GM21786 (cell line): ENCODE results near the gene COL27A1.

Source experiments
- ATAC-seq: cut with Tn5 transposase; IDR thresholded peaks from one replicate; pipeline ENCODE4 v1.9.1; 2021; ENCODE audit not compliant: unreplicated experiment

COL27A1 gene

DNA sequence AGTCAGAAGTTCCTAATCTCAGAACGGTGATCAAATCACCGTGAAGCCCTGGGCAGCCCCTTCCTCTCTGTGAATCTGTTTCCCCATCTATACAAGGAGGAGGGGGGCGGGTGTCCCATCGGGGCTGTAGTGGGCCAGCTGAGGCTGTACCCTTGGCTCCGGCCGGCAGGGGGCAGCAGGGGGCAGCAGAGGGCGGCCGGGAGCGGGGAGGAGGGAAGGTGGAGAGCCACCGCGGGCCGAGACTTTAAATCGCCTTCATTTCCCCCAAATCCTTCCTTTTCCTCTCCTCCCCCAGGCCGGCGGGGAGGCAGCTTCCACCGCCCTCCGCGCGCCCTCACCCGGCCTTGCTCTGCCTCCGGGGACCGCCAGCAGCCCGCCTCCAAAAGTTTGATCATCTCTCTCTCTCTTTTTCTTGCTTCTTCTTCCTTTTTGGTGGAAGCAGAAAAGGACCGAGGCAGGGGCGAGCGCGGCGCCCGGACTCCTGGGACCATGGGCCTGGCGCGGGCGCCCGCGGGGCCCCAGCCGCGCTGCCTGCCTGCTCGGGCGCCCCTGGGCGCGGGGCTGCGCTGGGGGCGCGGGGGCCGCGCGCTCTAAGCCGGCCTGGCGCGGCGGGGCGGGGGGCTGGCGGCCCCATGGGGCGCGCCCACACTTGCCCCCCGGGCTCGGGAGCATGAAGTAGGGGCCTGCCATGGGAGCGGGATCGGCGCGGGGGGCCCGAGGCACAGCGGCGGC lies at the start of gene COL27A1:
Gene COL27A1, plus strand, starts transcription at position 275 of the 732 bp plus-strand sequence. Its CDS starts 414 bp downstream, at position 689.
- peak; percentile 67 for ATAC-seq

DNA sequence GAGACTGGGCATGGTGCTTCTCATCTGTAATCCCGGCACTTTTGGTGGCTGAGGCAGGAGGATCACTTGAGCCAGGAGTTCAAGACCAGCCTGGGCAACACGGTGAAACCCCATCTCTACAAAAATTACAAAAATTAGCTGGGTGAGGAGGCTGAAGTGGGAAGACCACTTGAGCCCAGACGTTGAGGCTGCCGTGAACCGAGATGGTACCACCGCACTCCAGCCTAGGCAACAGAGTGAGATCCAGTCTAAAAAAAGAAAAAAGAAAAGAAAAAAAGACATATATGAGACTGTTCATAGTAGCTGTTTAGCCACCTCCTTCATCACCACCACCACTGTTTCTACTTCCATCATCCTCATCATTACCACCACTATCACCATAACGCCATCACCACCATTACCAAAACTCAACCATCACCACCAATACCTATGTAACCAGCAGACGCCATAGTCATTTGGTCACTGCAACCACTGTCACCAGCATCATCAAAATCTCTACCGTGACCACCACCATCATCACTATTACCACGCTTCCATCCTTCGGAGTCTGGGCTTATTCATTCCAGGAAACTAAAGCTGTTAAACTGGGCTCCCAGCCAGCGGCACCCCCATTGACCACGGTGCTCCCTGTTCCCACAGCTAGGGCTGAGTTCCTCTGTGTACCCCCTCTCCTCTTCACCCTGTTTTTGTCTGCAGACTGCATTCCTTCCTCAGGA lies 47.9 kb upstream of the COL27A1 start:
- ATAC-seq: no peak

DNA sequence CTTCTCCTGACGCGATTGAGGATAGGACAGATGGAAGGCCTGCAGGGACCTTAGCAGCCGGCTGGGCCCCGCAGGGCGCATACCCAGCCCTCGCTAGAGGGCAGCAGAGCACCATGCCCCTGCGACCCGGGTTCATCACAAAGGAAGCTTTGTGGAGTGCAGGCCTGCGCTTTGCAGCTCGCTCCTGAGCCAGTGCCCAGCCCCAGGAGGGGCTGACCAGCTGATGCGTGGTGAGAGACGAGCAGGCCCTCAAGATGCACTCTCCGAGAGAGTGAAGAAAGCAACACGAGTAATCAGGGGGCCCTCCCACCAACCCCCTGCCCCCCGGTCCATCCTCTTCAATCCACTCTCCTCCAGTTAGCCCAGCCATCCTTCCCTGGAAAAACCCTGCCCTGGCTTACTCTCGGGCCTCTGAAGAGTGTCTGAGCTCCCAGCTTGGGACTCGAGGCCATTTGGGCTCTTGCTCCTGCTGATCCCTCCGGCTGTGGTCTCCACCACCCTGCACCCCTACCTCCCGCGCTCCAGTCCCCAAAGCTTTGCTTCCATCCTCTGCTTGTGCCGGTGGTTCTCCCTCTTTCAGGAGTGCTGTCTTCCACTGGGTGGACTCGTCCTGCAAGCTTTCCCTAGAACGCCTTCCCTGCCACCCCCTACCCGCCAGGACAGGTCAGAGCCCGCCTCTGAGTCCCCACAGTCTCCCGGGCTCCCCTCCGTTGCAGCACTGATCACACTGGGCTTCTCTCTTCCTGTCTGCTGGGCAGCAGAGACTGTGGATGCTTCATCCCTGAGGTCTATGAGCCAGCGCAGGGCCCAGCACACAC lies 47.1 kb upstream of the COL27A1 start:
- no peak for ATAC-seq

DNA sequence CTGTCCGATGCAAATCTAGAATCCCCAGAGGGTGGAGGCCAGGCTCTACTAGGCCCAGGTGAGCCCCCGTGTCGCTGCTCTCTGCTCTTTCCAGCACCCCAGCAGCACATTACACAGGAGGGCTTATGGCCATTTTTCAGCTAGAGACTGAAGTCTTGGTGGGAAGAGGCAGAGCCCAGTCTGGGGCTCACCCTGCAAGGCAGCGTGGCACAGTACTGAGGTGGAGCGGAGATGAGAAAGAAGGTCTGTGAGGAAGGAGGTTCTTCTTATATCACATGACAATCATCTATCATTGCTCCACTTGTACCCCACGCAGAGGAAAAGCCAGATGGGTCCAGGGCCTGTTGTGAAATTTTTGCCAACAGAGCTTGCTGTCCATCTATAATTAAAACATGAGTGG lies 46.2 kb upstream of the COL27A1 start:
- ATAC-seq: no peak

DNA sequence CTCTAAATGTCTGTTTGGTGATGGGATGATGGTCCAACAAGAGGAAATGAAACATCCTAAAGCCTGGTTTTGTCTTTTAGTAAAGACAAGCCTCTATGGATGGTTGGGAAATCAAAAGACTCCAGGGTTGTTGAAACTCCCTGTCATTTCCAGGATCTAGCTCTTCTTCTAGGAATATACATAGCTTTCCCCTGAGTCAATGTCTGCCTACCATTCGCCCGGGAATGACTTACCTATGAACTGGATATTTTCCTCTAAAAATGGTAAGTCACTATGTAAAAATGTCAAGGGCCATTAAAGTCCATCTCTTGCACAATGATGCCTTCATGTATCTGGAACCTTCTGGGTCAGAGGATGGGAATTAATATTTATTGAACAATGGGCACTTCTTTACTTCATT lies 45.2 kb upstream of the COL27A1 start:
- no peak for ATAC-seq

DNA sequence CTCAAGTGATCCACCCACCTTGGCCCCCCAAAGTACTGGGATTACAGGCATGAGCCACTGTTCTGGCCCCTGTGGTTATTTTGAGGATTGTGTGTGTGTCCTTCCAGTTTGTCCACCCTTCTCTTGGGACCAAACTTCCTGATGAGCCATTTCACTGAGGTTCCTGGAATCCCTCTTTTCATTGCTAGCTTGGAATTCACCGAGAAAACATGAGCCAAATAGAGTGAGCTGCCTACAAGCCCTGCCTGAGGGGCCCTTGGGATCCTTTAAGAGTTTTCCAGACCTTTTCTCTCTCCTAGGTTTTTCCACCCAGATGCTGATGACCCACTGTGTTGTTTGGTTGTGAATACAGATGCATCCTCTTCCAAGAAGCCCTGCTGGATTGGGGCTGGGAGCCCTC lies 43.0 kb upstream of the COL27A1 start:
- no peak for ATAC-seq

DNA sequence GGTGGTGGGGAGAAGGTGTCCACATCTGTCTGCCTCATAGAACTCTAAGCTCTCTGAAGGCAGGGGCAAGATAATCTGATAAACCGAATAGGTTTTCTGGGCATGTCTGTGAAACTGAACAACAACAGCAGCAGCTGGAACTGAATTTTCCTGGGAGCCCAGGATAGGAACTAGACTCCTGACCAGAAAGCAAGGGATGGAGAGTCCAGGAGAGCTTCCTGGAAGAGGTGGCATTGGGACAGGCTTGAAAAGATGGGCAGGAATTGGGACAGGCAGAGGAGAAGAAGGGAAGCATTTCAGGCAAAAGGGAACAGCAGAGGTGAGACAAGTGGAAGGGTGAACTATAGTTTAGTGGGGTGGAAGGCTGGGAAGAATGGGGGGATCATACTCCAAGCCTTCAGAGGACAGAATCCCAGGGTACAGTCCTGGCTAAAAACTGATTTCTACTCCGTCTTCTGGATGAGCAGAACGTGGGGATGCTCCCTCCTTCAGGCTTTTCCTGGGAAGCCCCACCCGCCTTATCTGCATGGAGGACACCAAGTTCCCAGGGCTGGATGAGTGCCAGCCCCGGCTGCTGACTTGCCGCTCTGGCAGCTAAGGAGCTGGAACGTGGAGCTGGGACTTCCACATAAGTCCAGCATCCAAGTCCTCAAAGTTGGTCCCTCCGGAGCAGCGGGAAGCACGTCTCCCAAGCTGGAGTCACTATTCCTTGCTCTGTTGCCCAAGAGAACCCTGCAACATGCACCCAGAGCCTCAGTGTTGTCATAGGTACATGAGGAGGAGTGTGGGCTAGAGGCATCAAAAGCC lies 42.4 kb upstream of the COL27A1 start:
- ATAC-seq: no peak

DNA sequence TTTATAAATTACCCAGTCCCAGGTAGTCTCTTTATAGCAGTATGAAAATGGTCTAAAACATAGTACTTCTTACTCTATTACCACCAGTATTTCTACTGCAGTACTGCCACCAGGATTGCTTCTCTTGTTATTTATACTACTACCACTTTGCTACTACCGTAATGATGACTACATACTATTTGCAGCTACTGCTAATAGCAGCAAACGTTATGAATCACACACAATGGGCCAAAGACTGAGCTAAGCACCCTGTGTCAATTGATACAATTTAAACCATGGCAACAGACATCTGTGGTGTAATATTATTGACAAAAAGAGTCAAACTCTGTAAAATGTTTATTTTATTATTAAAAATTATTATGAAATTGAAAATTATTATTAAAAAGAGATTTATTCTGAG lies 41.0 kb upstream of the COL27A1 start:
- ATAC-seq: no peak

DNA sequence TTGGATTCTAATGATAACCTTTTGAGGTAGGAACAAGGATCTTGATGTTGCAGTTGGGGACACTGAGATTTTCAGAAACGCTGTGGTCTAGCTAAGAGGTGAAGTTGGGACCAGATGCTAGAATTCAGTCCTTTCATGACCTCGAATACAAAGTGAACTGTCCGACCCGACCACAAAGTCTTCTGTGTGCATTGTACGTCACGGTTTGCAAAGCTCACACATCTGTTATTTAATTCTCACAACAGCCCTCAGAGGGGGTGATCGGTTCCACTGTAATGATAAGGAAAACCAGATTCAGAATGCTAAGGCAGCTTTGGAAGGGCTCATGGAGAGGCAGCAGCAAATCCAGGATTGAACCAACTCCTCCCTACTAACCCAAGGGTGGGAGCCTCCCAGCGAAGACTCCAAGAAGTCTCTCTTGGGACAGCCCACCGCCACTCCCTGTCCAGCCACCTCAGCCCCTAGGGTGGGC lies 39.6 kb upstream of the COL27A1 start:
- ATAC-seq: no peak

DNA sequence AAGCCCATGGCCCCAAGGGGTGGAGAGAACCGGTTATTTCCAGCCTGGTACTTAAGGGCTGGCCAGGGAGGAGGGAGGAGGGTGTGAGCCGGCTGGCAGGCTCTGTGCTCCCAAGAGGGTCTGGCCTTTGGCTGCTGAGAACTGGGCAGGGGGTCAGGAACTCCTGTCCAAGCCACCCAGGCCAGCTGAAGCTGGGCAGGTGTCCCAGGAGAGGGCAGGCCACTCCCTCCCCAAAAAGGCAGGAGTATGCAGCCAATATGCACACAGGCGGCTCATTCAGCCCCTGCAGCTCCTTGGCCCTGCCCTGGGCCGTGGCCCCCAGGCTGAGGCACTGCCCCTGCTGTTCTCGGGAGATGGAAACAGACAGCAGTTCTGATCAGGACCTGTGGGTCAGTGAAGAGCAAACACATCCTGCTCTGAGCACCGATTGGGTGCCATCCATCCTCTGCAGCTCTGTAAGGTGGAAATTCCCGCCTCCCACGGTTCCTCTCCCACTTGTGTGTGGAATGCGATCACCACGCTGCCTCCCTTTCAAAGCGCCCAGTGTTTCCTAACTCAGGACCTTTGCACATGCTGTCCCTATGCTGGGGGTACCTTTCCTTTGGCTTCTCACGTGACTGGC lies 39.1 kb upstream of the COL27A1 start:
- no peak for ATAC-seq

DNA sequence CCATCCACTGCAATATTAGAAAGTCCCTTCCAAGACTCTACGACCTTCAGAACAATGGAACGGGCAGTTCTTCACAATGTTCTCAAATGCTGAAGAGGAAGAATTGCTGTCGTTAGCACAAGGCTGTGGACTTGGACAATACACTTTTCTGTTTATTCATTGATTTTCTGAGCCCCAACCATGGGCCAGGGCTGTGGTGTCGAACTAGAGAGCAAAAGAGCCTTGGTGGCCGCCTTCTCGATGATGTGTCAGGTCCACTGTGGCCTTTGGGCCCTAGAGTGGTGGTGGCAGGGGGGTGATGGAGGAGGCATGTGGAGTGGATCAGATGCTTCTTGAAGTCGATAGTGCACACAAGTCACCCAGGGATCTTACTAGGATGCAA lies 37.7 kb upstream of the COL27A1 start:
- ATAC-seq: no peak

DNA sequence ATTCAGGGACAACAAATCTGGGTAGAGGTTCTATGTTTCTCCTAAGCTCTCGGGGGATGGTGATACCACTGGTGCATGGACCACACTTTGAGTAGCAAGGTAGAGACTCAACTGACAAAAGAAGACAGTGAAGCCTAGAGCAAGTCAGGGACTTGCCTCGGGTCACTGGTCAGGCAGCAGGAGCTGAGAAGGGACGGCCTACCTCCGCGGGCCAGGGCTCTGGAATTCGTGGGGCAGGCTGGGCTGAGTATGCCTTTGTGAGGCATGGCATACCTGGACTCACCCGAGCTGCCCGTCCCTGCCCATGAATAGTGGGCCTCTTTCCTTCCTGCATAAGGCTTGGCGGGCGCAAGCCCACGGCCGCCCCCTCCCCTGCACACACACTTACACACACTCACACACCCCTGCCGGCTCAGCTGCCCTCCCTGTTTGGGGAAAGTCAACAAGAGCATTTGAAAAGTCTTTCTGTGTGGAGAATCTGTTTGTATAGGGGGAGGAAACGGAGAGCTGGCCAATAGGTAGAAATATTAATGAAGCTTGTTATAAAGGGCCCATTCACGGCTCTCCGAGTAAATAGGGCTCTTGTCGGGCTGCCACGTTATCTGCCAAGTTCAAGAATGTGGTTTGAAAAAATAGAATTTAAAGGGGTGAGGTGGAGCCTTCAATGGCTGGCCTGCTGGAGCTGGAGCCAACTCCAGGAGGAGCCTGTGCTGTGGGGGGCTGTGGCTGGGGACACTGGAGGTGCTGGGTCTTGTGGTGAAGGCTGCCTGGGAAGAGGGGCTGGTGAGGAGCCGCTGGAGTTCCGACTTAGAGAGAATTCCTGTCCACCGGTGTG lies 37.1 kb upstream of the COL27A1 start:
- no peak for ATAC-seq

DNA sequence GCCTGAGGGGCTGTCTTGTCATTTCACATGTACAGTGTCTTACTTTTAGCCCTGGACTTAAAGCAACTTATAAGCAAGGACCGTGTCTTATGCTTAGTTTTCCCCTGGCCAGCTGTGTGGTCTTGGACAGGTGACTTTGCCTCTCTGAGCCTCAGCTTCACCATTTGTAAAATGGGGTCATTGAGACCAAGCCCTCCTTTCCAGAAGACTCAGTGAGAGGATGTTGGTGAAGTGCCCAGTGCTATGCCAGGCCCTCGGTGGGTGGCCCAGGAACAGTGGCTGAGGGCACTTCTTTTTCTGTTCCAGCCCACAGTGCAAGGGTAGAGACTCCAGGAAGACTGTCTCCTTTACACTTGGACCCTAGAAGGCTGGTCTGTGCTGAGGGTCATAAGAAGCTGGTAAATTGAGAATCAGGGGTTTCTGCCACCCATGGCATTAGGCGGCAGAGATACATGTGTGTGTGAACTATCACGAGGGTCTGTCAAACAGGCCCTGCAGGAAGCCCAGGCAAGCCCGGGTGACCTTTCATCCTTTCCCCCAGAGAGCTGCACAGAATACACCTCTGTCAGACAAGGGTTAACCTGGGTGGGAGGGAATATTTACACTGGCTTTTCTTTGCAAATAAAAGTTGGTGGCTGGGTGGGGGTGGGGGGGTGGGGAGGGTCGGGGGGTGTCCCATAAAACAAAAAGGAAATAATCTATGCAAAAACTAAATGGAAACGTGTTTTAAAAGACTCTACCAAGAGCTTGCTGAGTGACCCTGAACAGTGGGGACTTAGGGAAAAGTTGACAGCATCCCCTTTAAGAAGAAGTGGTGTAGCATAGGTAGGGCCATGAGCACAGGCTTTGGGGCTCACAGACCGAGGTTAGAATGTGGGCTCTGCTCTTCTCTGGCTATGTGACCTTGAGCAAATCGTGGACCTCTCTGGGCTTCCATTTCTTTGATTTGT lies 35.8 kb upstream of the COL27A1 start:
- ATAC-seq: no peak

DNA sequence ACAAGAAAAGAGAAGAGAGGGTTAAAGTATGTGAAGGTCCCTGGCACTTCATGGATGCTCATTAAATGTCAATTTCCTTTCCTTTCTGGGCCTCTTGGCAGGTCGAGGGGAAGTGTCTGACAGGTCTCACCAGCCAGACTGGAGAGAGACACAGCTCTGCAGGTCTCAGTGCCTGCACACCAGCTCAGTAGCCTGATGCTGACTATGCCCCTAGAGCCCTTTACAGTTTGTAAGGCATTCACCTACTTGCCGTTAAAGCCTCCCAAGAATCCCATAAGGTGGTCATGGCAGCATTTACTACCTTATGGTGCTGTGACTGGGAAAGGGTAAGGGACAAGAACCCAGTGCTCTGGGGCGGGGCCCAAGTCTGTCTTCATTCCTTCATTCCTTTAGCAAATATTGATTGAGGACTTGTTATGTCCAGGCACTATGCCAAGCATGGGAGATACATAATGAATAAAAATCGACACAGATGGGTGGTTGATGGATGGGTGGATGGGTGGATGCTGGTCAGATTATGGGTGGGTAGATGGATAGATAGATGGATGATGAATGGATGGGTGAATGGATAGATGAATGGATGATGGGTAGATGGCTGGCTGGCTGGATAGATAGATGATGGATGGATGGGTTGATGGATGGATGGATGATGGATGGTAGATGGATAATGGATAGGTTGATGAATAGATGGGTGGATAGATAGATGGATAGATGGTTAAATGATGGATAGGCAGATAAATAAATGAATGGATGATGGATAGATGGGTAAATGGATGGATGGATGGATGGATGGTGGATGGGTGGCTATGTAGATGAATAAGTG lies 34.9 kb upstream of the COL27A1 start:
- ATAC-seq: no peak

DNA sequence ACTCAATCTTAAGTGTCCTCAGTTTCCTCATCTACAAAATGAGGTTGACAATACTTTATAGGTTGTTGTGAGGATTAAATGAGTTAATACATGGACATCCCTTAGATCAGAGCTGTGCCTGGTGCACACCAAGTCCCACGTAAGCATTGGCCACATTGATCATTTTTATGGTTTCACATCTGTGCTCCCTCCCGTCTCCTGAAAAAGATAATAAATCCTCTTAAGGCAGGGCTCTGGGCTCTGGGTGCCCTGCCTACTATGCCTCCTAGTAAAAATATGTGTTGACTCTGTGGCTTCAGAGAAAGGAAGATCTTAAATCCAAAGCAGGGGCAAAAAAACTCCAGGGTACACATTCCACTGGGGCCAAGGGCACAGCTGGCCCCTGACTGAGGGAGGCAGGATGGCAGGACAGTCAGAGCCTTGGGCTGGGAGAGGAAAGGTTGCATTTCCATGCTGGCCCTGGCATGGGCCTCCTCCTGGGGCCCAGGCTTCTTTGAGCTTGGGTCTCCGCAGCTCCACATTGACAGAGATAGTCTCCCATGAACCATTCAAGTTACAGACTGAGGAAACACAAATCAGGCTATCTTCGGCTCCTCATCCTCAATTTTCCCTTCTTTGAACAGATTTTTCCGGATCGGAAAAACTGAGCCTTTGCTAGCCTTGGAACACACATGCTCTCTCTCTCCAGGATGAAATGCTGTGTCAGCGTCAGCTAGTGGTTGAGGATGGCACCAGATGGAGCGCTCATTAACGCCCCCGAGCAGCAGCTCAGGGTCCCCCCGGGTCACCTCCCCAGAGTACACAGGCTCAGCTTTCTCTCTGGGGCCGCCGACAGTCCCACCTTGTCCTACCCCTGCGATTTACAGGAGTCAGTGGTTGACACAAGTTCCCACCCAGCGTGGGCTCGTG lies 33.9 kb upstream of the COL27A1 start:
- no peak for ATAC-seq
